ENCODE results near the gene ATPAF1.
A peak's percentile ranks its signal among the peaks of the same experiment; 100 is the strongest.

Gene ATPAF1

GRCh38 chr1:46607345-46608130, 60.6 kb downstream of the ATPAF1 start:
- DNase-seq (ENCODE audit: low spot score), result no peak
- TF ChIP-seq, protein P1, sequence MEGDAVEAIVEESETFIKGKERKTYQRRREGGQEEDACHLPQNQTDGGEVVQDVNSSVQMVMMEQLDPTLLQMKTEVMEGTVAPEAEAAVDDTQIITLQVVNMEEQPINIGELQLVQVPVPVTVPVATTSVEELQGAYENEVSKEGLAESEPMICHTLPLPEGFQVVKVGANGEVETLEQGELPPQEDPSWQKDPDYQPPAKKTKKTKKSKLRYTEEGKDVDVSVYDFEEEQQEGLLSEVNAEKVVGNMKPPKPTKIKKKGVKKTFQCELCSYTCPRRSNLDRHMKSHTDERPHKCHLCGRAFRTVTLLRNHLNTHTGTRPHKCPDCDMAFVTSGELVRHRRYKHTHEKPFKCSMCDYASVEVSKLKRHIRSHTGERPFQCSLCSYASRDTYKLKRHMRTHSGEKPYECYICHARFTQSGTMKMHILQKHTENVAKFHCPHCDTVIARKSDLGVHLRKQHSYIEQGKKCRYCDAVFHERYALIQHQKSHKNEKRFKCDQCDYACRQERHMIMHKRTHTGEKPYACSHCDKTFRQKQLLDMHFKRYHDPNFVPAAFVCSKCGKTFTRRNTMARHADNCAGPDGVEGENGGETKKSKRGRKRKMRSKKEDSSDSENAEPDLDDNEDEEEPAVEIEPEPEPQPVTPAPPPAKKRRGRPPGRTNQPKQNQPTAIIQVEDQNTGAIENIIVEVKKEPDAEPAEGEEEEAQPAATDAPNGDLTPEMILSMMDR (IDR thresholded peaks at IDR 0.05), result no peak
- peak overlapping the region; percentile 80 for H3K27ac ChIP-seq
- H3K4me3 ChIP-seq, result no peak overlapping the region

DNA sequence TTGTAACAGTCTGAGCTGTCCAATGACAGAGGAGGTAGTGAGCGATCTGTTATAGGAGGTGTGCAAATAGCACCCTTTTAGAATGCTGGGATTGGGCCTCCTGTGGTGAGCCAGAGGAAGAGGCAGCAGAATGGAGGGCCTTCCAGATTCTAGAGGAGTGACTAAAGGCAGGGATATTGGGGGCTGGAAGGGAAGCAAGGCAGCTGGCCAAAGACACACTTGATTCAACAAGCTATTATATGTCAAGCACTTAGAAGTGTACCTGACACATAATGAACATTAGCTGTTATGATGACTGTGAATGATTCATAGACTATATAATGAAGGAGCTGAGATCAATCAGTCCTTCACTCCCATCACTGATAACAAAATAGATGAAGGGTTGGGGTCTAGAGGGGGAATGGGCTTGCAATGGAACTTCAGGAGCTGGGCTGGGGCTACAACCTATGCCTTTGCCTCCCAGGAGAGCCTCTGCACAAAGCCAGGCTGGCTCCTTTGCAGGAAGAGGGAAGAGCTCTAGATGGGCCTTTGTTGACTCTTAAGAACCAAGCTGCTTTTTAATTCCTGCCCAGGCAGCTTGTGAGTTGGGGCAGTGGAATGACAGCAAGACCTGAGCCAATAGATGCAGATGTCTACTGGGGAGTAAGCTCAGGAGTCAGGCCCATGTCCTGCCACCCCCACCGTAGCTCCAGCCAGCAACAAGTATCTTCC, 61.8 kb downstream of the ATPAF1 start:
- no peak overlapping the region for H3K4me3 ChIP-seq
- DNase-seq (ENCODE audit: low spot score), result no peak
- peak overlapping the region; percentile 53 to 80 for H3K27ac ChIP-seq
- TF ChIP-seq, protein P1 (IDR thresholded peaks at IDR 0.05), result no peak

- TF ChIP-seq, protein P1 (IDR thresholded peaks at IDR 0.05), result no peak
- Histone ChIP-seq H3K4me3 (no peak overlapping the region), H3K27ac (no peak overlapping the region)
- no peak for DNase-seq (ENCODE audit: low spot score)
These were observed 62.9 kb downstream of the ATPAF1 start for GRCh38 chr1:46605232-46605631.

- peak within 1 kb of the TSS; percentile 85 for H3K4me3 ChIP-seq
- TF ChIP-seq, protein P1 (IDR thresholded peaks at IDR 0.05), result no peak
- DNase-seq (ENCODE audit: low spot score), result peak; percentile 96
- H3K27ac ChIP-seq, result peak within 1 kb of the TSS; percentile 78 to 91
These were observed 64.2 kb downstream of the ATPAF1 start, which contains the start of gene MKNK1 for GRCh38 chr1:46603858-46604549. TSS of gene MKNK1 (minus strand) at chr1:46604268. CDS start at chr1:46583327, 20,941 bp downstream.

- H3K4me3 ChIP-seq, result peak overlapping the region; percentile 85
- DNase-seq (ENCODE audit: low spot score), result no peak
- TF ChIP-seq, protein P1 (IDR thresholded peaks at IDR 0.05), result no peak
- peak overlapping the region; percentile 78 to 91 for H3K27ac ChIP-seq
These were observed 64.7 kb downstream of the ATPAF1 start for GRCh38 chr1:46603481-46603857.

DNA sequence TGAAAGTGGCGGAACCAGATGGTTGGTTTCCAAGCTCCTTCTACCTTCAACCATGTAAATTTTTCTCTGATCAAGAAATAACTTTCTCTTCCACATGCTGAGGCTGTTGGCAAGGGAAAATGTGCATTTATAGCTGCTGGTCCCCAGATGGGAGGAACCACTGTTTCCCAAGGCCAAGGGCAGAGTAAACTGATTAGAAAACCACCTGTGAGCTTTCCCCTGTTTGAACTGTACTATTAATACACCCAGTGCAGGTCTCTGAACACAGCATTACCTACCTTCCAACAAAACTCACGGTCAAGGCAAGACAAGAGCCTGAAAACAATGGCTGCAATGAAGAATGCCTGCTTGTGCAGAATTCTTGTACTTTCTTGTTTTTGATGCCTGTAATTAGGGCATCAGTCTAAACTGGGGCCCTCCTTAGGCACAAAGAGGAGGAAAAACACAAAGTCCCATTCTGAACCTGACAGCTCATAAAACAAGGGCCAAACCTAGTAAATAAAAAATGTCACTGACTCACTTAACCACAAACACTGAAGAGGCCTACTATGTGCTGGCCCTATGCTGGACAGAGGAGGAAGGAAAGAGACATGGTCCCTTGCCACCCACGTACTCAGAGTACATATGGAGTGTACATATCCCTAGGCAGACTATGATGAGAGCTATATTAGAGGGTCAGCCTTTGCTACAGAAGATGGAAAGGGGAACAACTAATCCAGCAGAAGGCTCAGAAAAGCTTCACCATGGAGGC, 66.7 kb downstream of the ATPAF1 start:
- no peak for DNase-seq (ENCODE audit: low spot score)
- no peak overlapping the region for H3K27ac ChIP-seq
- TF ChIP-seq, protein P1 (IDR thresholded peaks at IDR 0.05), result no peak
- no peak overlapping the region for H3K4me3 ChIP-seq

Measured in coronary artery (tissue), 2 donors.